SK-MEL-5 (cell line): Measurements from ENCODE around the gene DPH3. TPM values are rescaled to one million over a fixed set of nuclear protein-coding genes. Genes with fewer than 3 reads are reported as not detected.
A peak's percentile ranks its signal among the peaks of the same experiment; 100 is the strongest.

ENCODE experiments used
- DNase-seq: peaks from one replicate; pipeline ENCODE4 v3.0.0-alpha.2; 2016; ENCODE audit warnings: low read depth, low spot score
- in situ Hi-C: cut with HindIII; loops from 2 replicates; pipeline ENCODE4 v1.10.0; 2016; ENCODE audit warnings: low sequenced_read_pairs, high pct_unique_total_duplicates, low pct_unique_long_range_greater_than_20kb
- total RNA-seq: library from RNA; depleted of rRNA; stranded (reverse); fragments of >200 nt; shearing (Covaris generic); gene quantifications from 2 replicates; pipeline ENCODE4 v1.2.3, GENCODE V29; 2014

The DPH3 gene
- total RNA-seq, 1 experiment from 2014 or later: 29.8 TPM

GRCh38 chr3:16266714-16267113 lies 2.0 kb upstream of the DPH3 start:
- no peak for DNase-seq
- in situ Hi-C loops: no loop called here

GRCh38 chr3:16265455-16265786 lies 678 bp upstream of the DPH3 start:
- no peak for DNase-seq
- in situ Hi-C loops: no loop called here

GRCh38 chr3:16264174-16264707 lies 502 bp downstream of the DPH3 start:
- DNase-seq: no peak

GRCh38 chr3:16262174-16262573 lies 2.6 kb downstream of the DPH3 start:
- no peak for DNase-seq
- in situ Hi-C loops: no loop called here

More at GRCh38 chr3:16264174-16264707, 502 bp downstream of the DPH3 start:
- in situ Hi-C loops: no loop called here

GRCh38 chr3:16260046-16260445 lies 4.7 kb downstream of the DPH3 start:
- no peak for DNase-seq
- in situ Hi-C loops: no loop called here

- no peak for DNase-seq
- in situ Hi-C loops: no loop called here
These were observed 5.9 kb downstream of the DPH3 start for GRCh38 chr3:16258866-16259265.

GRCh38 chr3:16258177-16258576 lies 6.6 kb downstream of the DPH3 start:
- in situ Hi-C loops: no loop called here
- DNase-seq: no peak

GRCh38 chr3:16257309-16257708 lies 7.4 kb downstream of the DPH3 start:
- in situ Hi-C loops: no loop called here
- peak; percentile 90 for DNase-seq

- in situ Hi-C loops: no loop called here
These were observed 9.0 kb downstream of the DPH3 start for GRCh38 chr3:16255726-16256125.

GRCh38 chr3:16255326-16255725 lies 9.4 kb downstream of the DPH3 start:
- no peak for DNase-seq
- in situ Hi-C loops: no loop called here

More at GRCh38 chr3:16255726-16256125, 9.0 kb downstream of the DPH3 start:
- no peak for DNase-seq

- in situ Hi-C loops: no loop called here
- no peak for DNase-seq
These were observed 9.8 kb downstream of the DPH3 start for GRCh38 chr3:16254916-16255315.

- in situ Hi-C loops: no loop called here
These were observed 11.1 kb downstream of the DPH3 start for GRCh38 chr3:16253601-16254000.

GRCh38 chr3:16252988-16253387 lies 11.8 kb downstream of the DPH3 start:
- in situ Hi-C loops: no loop called here
- DNase-seq: no peak

More at GRCh38 chr3:16253601-16254000, 11.1 kb downstream of the DPH3 start:
- no peak for DNase-seq

- no peak for DNase-seq
- in situ Hi-C loops: no loop called here
These were observed 12.3 kb downstream of the DPH3 start for GRCh38 chr3:16252243-16252978.

GRCh38 chr3:16251316-16252085 lies 13.2 kb downstream of the DPH3 start:
- peak; percentile 33 for DNase-seq
- in situ Hi-C loops: no loop called here

GRCh38 chr3:16249886-16250285 lies 14.9 kb downstream of the DPH3 start:
- in situ Hi-C loops: no loop called here
- no peak for DNase-seq

- in situ Hi-C loops: no loop called here
- DNase-seq: peak; percentile 69
These were observed 15.4 kb downstream of the DPH3 start for GRCh38 chr3:16249336-16249735.

- DNase-seq: no peak
- in situ Hi-C loops: no loop called here
These were observed 16.2 kb downstream of the DPH3 start for GRCh38 chr3:16248556-16248955.
